Mesenteric fat pad (tissue), 1 donor: Measurements from ENCODE around the gene PLXNB3. TPM values are rescaled to one million over a fixed set of nuclear protein-coding genes. Genes with fewer than 3 reads are reported as not detected.
"Not testable (repeated sequence)": the region's sequence is repeated elsewhere in the genome, so short reads cannot be mapped to it uniquely, and the experiment has no call there.

Source experiments
- DNase-seq: peaks from one replicate; pipeline ENCODE4 v3.0.0-alpha.2; 2020; ENCODE audit warnings: low spot score
- long read RNA-seq: library from polyadenylated mRNA; unstranded; transcript quantifications from one replicate; pipeline ENCODE4 v2.0.0, GENCODE V29; 2020
- total RNA-seq: library from RNA; stranded (reverse); fragmentation: NEBNext Ultra II Directional; extraction: Animal tissue kit (Norgen Biotek cat#: 25700); gene quantifications from one replicate; pipeline ENCODE4 v1.2.1, GENCODE V29; 2021
- donor health status: DM: yes; HTN: yes; CAD: no.

PLXNB3 gene
- total RNA-seq: 10.2 TPM
- long read RNA-seq, partial matches to known transcripts: 2 of 6 reads
- long read RNA-seq, other reads (novel, unspliced or antisense): 4 of 6 reads

DNA sequence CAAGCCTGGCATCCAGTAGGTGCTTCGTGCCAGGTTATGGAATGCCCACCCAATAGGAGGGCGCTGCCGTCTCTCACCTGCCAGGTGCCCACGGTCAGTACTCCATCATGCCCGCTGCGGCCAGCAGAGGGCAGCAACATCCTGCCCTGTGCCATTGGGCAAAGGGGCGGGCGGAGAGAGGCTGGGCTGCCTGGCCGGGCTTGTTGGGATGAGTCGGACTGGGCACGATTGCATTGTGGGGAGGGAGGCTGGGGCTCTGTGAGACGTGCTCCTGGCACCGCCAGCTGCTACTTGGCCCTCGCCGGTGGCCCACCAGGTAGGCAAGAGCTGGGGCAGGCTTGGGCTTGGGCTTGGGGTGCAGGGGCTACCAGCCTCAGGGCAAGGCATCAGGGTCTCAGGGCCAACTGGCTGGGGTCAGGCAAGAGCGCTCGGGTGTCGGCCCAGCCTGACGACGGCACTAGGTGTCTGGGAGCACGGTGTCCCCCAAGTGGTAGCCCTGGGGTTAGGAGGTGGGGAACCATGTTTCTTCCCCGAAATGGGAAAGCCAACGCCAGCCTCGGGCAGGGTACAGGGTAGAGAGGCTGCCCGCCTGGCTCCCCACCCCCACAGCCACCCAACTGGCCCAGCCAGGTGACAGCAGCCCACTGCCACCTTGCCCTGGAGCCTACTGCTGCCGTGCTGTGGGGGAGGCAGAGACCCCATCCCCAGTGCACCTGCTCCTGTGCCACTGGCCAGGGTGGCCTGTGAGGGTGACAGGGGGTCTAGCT lies at the start of gene PLXNB3:
Gene PLXNB3, plus strand, starts transcription at position 261 of the 767 bp plus-strand sequence. CDS start 1,287 bp downstream, outside the sequence.
- DNase-seq: no peak

DNA sequence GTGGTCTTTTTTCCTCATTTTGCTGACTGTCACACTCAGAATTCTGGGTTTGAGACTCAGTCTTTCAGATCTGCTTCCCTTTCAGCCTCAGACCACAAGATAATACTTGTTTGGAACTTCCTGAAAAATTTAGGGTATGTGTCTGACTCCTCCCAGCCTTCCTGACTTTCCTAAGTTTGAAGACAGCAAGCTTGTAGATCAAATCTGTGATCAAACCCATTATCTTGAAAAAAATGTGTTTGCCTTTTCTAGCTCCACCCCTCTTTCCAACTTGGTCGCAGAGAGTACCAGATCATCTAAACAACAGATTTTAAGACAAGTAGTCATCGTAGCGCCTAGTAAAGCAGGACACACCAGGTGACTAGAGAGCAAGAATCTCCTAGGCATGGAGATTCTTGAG lies 49.8 kb upstream of the PLXNB3 start:
- DNase-seq: no peak

DNA sequence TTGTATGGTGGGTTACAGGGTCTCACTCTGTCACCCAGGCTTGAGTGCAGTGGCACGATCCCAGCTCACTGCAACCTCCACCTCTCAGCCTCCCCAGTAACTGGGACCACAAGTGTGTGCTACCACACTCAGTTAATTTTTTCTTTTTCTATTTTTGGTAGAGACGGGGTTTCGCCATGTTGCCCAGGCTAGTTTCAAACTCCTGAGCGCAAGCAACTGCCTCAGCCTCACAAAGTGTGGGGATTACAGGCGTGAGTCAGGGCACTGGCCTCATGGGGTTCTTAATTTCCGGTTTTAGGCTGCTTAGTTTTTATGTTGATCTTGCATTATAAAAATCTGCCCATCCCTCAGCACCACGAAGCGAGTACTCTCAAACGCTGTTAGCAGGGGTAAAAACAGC lies 46.6 kb upstream of the PLXNB3 start:
- DNase-seq: no peak

DNA sequence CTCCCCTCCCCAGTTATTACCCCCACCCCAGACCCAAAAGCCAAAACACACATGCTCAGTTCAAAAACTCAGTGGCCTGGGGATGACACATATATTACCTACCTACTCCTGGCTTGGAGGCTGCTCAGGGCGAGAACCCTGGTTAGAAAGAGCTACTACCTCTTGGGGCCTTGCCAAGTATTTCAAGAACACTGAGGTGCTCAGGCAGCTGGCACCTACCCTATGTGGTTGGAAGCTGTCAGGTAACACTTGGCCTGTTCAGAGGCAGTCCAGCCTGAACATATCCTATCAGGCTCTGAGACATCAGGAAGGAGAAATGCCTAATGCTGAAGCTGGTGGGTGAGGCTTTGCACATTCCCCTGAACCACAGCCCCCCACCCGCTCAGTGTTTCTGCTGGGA lies 44.8 kb upstream of the PLXNB3 start:
- DNase-seq: no peak

DNA sequence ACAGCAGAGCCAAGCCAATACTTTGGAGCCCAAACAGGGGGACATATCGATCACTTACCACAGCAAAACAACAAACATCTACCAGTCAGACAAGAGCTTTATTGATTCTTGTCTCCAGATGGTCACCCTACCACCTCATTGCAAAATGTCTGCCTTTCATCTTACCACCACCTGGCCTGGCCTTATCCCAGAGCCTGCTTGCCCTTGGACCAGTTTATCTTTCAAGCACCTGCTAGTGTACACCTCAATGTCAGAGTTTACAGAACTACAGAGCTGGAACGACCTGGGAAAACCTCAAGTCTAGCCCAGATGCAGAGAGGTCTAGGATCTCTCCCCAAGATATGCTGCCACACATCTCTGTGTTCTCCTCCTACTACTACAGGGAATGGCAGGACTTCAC lies 44.3 kb upstream of the PLXNB3 start:
- DNase-seq: no peak

DNA sequence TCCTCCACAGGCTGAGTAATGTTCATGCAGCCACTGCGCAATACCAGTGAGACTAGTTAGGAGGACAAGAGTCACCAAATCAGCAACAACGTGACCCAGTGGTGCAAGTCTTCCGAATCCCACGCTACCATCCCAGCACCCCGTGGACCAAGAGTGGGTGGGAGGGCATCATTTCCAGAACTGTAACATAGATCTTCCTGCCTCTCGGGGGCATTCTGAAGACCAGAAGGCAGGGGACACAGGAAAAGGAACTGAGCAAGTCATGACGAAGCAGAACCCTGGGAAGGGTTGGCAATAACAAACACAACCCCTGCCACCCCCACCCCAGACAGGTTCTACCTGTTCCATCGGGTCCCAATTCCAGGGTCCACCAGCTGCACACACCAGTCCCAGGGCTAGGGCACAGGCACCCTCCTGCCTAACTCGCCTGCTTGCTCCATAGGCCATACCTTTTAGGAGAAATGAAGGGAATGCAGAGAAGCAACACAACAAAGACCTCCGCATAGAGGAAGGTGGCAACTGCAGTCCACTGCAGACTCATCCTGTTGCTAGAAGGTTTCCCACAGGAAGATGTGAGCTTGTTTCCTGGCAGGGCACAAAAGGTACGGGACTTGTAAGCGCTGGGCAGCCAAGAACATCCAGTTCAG lies 41.2 kb upstream of the PLXNB3 start:
- DNase-seq: no peak

DNA sequence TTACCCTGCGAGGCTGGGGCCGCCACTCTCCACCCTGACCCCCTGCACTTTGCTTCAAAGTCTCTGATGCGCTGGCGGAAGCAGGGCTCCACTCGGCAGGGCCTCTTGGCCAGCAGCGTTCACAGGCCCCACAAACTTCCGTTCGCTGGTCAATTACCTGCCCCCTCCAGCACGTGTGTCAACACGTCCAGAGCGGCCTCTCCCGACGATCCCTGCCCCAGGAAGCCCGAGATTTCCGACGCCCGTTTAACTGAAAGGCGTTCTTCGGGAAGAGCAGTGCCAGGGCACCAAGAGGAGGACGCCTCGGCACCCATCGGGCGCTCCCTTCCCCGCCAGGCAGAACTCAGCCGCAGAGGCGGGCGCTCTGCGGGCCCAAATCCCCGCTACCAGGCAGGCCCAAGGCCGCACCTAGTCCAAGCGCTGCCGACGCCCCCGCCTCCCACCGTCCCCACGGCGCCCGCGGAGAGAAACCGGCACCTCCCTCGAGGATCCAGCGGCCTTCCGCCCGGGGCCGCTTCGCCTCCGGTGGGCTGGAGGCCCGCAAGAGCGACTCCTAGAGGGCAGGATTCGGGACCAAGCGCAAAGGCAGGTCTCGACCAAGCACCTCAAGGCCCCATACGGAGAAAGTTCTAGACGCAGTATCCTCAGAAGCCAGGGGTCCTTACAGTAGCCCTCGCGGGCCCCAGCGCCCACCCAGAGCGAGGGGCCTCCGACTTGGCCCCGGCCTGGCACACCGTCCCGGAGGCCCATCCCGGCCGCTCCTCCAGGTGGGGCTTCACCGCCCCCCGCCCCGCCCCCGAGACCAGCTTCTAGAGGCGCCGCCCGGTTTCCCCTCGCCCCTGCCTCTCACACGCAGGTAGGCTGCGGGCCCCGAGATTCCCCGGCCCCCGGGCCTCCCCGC lies 40.4 kb upstream of the PLXNB3 start:
- no peak for DNase-seq

DNA sequence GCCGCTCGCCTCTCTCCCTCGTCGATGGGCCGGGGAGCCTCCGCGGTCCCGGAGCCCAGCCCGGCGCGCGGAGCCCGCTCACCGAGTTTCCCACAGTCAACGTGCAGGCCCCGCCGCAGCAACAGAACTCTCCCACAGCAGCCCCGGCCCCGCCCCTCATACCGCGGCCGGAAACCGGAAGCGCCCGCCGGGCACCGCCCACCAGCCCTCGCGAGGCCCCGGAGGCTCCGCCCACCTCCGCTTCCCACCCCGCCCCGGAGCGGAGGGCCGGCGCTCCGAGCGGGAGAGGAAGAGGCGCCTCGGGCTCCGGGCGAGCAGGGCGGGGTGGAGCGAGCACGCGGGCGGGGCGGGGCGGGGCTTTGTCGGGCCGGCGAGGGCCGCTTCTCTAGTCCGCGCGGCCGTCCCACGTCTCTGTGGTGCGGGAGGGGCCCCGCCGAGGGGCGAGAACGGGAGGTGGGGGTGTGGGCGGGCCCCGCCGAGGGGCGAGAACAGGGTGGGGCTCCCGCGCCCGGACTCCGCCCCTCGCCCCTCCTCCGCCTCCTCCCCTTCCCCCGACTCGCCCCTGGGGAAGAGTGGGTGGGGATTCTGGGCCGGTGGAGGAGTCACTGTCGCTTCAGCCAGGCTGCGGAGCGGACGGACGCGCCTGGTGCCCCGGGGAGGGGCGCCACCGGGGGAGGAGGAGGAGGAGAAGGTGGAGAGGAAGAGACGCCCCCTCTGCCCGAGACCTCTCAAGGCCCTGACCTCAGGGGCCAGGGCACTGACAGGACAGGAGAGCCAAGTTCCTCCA lies 39.6 kb upstream of the PLXNB3 start, which contains the start of the genes ABCD1 and BCAP31:
Gene ABCD1, plus strand, starts transcription at position 605 of the 787 bp plus-strand sequence. CDS start 411 bp downstream, outside the sequence.
Gene BCAP31, minus strand, starts transcription at position 136 of the 787 bp plus-strand sequence. CDS start 1,143 bp downstream, outside the sequence.
- peak; percentile 95 for DNase-seq

DNA sequence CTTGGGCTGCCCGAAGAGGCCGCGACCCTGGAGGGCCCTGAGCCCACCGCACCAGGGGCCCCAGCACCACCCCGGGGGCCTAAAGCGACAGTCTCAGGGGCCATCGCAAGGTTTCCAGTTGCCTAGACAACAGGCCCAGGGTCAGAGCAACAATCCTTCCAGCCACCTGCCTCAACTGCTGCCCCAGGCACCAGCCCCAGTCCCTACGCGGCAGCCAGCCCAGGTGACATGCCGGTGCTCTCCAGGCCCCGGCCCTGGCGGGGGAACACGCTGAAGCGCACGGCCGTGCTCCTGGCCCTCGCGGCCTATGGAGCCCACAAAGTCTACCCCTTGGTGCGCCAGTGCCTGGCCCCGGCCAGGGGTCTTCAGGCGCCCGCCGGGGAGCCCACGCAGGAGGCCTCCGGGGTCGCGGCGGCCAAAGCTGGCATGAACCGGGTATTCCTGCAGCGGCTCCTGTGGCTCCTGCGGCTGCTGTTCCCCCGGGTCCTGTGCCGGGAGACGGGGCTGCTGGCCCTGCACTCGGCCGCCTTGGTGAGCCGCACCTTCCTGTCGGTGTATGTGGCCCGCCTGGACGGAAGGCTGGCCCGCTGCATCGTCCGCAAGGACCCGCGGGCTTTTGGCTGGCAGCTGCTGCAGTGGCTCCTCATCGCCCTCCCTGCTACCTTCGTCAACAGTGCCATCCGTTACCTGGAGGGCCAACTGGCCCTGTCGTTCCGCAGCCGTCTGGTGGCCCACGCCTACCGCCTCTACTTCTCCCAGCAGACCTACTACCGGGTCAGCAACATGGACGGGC lies 38.8 kb upstream of the PLXNB3 start:
- DNase-seq: peak; percentile 88

DNA sequence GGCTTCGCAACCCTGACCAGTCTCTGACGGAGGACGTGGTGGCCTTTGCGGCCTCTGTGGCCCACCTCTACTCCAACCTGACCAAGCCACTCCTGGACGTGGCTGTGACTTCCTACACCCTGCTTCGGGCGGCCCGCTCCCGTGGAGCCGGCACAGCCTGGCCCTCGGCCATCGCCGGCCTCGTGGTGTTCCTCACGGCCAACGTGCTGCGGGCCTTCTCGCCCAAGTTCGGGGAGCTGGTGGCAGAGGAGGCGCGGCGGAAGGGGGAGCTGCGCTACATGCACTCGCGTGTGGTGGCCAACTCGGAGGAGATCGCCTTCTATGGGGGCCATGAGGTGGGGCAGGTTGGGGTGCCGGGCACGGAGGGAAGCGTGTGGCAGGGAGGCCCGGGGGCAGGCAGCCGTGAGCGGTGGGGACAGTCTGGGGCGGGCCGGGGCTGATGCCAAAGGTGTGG lies 38.2 kb upstream of the PLXNB3 start:
- DNase-seq: peak; percentile 88

DNA sequence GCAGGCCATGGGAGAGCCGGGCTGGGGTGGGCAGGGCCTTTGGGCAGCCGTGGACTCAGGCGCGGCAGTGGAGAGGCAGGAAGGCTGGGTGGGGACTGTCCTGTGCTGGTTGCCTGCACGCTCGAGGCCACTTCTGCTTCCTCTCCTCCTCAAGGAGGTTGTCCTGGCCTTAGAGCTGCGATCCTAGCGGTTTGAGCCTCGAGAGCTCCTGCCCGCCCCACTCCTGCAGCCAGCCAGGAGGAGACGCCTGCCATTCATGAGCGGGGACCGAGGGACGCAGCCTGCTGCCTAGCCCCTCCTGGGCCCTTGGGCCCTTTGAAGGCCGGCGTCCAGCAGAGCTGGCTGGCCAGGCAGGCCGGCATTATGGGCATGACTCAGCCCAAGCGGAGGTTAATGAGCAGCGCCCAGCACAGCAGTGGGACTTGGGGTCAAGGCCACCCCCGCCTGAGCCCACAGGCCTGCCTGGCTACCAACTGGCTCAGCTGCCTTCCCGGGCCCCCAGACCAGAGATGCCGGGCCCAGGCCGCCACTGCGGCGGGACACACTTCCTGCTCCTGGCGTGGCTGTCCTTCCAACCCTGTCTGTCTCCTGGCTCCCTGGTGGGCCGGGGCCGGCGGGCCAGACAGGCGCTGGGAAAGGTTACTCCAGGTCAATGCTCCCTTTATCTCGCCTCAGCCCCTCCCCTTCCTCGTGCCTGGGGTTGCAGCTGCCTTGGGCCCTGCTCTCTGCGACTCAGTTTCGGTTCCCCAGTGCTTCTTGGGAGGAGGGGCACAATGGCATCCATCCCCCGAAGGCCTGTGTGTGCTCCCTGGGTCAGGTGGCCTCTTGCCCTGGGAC lies 37.5 kb upstream of the PLXNB3 start:
- DNase-seq: peak; percentile 90

DNA sequence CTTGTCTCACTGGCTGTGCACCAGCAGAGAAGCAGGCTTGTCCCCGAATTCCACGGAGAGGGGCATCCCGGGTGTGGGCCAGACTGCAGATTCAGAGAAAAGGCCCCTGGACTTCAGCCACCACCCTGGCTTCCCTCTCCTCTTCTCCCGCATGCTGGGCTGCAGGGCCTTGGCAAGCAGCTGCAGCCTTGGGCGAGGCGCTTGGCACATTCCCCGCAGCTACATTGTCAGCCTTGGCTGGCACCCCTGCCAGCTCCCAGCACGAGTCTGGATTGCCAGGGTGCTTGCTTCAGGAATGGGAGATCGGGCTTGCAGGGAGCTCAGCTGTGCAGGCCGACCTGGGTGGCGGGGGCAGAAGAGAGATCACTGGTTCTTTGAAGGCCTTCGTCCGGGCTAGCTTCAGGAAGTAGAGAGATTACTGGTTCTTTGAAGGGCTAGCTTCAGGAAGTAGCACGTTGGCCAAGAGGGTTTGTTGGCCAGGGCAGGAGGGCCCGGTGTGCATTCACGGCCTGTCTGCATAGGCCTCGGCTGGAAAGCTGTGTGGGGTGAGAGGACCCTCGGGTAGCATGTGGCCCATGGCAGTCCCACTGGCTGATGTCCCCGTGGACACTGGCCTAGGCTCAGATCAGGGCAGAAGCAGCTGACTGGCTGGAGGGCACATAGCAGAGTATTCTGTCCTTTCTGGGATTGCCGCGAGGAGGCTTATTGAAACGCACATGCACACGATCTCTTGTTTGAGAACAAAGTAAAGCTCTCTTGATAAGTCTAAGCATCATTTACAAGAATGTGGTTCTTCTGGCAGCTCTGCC lies 36.7 kb upstream of the PLXNB3 start:
- peak; percentile 88 for DNase-seq

DNA sequence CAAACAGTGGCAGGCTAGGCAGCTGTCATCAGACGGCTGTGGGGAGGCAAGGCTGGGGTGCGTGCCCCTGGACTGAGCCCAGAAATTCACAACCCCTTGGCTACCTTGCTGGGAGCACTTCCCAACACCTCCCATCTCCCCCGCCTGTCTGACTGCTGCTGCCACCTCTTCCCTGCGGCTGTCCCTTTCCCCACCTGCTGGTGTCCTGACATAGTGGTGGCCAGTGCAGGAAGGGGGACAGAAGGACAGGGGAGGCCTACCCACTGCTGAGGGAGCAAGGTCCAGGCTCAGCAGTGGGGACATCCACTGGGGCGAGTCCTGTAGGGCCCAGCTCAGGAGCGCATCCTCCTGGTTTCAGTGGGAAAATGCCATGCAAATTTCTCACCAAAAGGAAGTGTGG lies 36.0 kb upstream of the PLXNB3 start:
- DNase-seq: no peak

DNA sequence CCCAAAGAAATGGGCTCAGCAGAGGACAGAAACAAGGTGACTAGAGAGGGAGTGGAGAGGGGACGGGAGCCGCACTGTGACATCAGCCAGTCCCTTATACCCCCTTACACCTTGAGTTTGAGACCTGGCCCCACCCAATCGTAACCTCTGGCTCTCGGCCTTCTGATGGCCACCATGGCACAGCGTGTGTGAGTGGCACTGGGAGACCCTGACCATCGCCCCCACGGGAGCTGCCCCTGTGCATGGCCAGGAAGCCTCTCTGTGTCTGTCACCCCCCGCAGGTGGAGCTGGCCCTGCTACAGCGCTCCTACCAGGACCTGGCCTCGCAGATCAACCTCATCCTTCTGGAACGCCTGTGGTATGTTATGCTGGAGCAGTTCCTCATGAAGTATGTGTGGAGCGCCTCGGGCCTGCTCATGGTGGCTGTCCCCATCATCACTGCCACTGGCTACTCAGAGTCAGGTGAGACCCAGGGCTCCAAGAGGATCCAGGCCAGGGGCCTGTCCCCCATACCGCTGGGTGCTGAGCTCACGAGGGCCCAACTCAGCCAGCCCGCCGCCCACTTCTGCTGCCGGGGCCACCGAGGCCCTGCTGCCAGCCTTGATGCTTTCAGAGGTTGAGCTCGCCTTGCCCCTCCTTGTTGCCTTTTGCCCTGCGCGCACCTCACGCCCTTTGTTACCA lies 35.0 kb upstream of the PLXNB3 start:
- no peak for DNase-seq

DNA sequence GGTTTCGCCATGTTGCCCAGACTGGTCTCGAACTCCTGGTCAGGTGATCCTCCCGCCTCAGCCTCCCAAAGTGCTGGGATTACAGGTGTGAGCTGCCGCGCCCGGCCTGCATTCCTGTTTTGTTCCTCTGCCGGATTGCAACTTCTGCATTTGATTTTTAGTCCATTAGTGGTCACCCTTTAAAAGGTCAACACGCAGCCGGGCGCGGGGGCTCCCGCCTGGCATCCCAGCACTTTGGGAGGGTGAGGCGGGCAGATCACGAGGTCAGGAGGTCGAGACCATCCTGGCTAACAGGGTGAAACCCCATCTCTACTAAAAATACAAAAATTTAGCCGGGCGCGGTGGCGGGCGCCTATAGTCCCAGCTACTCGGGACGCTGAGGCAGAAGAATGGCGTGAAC lies 33.9 kb upstream of the PLXNB3 start:
- not testable (repeated sequence) for DNase-seq

DNA sequence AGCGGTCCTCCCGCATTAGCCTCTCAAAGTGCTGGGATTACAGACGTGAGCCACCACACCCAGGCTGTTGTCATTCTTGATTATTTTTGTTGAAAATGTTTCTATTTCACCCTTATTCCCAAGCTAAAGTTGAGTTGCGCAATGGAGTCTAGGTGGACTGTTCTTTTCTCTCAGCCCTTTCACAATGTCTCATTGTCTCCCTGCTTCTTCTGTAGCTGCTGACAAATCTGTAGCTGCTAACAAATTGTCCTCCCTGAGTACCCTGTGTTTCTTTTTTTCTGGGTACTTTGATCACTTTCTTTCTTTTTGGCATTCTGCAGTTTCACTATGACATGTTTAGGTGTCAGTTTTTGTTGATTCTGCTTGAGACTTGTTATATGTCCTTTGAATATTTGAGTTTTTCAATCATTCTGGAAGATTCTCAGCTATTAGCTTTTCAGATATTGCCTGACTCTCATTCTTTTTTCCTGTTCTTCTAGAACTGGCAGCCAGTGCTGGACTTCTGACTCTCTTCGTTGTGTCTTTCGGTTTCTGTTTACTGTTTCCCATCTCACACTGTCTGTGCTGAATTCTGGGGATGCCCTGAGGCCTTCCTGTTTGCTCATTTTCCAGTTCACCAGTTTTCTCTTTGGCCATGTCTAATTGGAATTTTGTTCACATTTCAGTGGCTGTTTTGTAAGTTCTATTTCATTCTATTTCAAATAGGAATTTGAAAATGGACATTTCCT lies 32.8 kb upstream of the PLXNB3 start:
- DNase-seq: no peak

DNA sequence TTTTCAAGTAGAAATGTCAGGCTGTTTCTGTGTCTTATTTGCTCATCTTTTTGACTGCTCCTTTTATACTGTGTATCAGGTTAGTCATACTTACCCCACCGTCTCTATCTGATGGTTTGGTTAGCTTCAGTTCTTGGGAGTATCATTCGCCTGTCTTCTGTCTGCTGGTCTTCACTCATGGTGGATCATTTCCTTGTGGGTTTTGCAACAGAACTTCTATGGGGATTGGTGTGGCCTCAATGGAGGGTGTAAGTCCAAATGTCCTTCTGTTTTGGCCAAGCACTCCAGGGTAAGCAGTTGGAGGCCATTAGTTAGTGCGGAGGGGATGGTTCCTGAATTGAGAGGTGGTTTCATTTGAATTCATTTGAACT lies 32.2 kb upstream of the PLXNB3 start:
- DNase-seq: no peak
